Brain microvascular endothelial cell (primary cell): ENCODE measurements around the gene PYGO2.

Experiments
- DNase-seq: peaks from one replicate; pipeline ENCODE4 v3.0.0-alpha.2; 2020
- H3K27ac ChIP-seq: fragments of 250-450 bp; sonication (Bioruptor Pico); 2 replicates; pipeline ENCODE4 v1.5.1; 2020; ENCODE audit warnings: mild to moderate bottlenecking, moderate library complexity
- H3K27me3 ChIP-seq: fragments of 250-450 bp; sonication (Bioruptor Pico); replicated peaks from 2 replicates; pipeline ENCODE4 v1.5.1; 2020; ENCODE audit warnings: mild to moderate bottlenecking
- H3K36me3 ChIP-seq: fragments of 250-450 bp; sonication (Bioruptor Pico); replicated peaks from 2 replicates; pipeline ENCODE4 v1.5.1; 2020; ENCODE audit warnings: mild to moderate bottlenecking
- H3K4me3 ChIP-seq: 2 replicates; pipeline ENCODE4 v1.5.1; 2011; ENCODE audit warnings: low read depth, mild to moderate bottlenecking, control low read depth, low read length, moderate library complexity
- in situ Hi-C: cut with HindIII; loops from 2 replicates; pipeline ENCODE4 v1.10.0; 2017; ENCODE audit warnings: low sequenced_read_pairs, low pct_ligation_motif_present
- TF ChIP-seq, protein P1 (sequence below): IDR thresholded peaks from 2 replicates; pipeline ENCODE4 v1.5.1; 2011; ENCODE audit warnings: low read depth, mild to moderate bottlenecking, moderate library complexity, low read length, control low read depth, inconsistent platforms; ENCODE audit errors: missing control alignments

The PYGO2 gene

DNA sequence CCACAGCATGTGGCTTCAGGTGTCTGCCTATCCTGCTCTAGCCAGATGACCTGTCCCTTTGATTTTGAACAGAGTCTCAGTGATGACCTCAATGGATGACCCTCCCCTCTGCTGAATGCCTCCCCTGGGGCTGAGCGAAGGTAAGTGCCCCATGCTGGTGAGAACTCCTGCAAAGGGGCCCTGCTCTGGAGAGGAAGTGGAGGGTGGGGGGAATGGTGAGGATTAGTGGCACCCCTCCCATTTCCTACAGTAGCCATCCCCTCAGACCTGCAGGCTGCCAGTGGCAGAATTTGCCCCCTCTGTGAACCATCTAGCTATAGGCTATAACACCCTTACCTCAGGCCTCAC, 21.4 kb downstream of the PYGO2 start:
- no peaks in the 10 kb centered on the region for H3K27me3 ChIP-seq
- H3K27ac ChIP-seq = no peak overlapping the region
- DNase-seq = no peak
- TF ChIP-seq, protein P1, sequence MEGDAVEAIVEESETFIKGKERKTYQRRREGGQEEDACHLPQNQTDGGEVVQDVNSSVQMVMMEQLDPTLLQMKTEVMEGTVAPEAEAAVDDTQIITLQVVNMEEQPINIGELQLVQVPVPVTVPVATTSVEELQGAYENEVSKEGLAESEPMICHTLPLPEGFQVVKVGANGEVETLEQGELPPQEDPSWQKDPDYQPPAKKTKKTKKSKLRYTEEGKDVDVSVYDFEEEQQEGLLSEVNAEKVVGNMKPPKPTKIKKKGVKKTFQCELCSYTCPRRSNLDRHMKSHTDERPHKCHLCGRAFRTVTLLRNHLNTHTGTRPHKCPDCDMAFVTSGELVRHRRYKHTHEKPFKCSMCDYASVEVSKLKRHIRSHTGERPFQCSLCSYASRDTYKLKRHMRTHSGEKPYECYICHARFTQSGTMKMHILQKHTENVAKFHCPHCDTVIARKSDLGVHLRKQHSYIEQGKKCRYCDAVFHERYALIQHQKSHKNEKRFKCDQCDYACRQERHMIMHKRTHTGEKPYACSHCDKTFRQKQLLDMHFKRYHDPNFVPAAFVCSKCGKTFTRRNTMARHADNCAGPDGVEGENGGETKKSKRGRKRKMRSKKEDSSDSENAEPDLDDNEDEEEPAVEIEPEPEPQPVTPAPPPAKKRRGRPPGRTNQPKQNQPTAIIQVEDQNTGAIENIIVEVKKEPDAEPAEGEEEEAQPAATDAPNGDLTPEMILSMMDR = no peak
- H3K4me3 ChIP-seq = no peak overlapping the region
- in situ Hi-C loops = no loop called here
- H3K36me3 ChIP-seq = no peaks in the 10 kb centered on the region

DNA sequence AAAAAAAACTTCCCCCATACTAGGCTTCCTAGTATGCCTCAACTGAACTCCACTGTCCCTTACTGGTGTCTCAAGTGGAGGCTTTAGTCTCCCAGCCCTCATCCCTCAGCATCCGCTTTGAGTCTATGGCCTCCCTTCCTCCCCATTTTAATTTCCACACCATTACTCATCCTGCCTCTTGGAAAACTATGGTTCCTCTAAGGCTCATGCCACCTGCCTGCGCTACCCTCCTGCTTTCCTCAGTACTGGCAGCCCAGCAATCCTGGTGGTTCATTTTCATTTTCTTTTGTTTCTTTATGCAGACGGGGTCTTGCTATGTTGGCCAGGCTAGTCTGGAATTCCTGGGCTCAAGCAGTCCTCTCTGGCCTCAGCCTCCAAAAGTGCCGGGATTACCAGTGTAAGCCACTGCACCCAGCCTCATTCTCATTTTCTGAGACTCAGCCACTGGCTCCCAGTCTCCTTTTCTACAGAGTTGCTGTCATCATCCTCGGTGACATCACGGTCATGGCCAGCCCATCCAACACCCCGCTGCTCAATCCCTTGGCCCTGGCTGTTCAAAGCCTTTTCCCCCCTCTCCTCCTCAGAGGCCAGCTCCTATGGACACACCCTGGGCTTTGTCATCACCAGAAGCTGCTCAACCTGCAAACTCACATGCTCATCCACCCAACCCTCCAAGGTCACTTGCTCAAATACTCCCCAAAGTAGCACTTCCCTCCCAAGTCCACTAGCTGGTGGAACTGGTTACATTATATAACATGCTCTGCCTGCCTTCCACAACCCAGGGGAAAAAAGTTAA, 22.8 kb downstream of the PYGO2 start:
- TF ChIP-seq, protein P1 = no peak
- H3K27ac ChIP-seq = no peak overlapping the region
- no peak for DNase-seq
- H3K36me3 ChIP-seq = no peaks in the 10 kb centered on the region
- H3K27me3 ChIP-seq = no peaks in the 10 kb centered on the region
- in situ Hi-C loops = no loop called here
- H3K4me3 ChIP-seq = no peak overlapping the region

DNA sequence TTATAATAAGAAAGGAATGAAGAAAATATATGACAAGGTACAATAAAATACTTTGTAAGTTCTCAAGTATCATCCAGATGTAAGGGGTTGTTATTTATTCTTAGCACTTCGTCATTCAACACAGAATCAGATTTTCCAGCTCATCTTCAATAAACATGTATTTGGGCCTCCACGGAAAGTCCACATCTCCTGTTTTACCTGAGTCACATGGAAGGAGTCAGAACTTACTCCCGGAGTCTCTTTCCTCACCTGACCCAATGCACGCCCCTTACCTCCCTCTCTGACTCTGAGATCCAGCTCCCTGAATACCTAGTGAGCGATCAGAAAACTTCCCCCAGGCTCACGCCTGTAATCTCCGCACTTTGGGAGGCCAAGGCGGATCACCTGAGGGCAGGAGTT, 23.6 kb downstream of the PYGO2 start:
- TF ChIP-seq, protein P1 = no peak
- in situ Hi-C loops = no loop called here
- Histone ChIP-seq H3K27ac (peak overlapping the region; percentile 100), H3K27me3 (no peaks in the 10 kb centered on the region), H3K36me3 (no peaks in the 10 kb centered on the region), H3K4me3 (peak overlapping the region; percentile 80)
- no peak for DNase-seq

DNA sequence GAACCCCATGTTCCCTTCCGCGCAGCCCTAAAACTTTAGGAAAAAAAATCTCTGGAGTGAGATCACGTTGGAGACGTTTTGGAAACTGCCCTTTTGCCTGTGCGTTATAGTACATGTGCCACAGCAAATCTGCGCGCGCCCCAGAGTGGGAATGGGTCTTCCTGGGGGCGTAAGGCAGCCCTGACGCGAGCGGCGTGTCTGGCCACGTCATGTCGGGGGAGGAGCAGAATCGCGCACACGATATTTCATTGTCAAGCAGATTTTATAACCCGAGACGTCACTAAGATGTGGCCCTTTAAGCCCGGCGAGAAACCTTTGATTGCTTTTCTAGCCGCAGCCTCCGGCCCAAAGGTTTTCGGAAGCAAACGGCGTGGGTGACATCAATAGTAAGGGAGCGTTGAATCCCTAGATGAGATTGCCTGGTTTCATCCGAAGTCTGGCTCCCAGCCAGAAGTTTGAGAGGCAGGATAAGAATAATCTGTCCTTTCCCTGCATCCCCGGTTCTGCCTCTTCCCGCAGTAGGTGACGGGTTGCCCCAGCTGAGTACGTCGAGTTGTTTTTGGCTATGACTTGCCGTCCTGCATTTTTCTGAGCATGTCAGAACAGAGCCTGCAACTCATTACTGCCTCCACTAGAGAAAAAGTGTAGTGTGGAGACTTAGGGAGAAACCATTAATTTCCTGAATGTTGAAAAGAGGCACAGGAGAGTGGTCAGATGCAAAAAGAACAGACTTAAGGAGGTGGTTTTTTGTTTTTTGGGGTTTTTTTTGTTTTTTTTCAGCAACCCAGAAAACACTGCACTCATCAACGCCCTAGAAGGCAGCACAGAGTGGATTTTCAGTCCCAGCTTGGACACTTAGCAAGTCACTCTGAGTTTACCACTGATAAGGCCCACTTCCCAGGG, 24.2 kb downstream of the PYGO2 start:
- no peaks in the 10 kb centered on the region for H3K36me3 ChIP-seq
- H3K27ac ChIP-seq = peak overlapping the region; percentile 100
- no peaks in the 10 kb centered on the region for H3K27me3 ChIP-seq
- in situ Hi-C loops = no loop called here
- TF ChIP-seq, protein P1 = peak; percentile 23
- peak; percentile 88 for DNase-seq
- H3K4me3 ChIP-seq = peak overlapping the region; percentile 80

DNA sequence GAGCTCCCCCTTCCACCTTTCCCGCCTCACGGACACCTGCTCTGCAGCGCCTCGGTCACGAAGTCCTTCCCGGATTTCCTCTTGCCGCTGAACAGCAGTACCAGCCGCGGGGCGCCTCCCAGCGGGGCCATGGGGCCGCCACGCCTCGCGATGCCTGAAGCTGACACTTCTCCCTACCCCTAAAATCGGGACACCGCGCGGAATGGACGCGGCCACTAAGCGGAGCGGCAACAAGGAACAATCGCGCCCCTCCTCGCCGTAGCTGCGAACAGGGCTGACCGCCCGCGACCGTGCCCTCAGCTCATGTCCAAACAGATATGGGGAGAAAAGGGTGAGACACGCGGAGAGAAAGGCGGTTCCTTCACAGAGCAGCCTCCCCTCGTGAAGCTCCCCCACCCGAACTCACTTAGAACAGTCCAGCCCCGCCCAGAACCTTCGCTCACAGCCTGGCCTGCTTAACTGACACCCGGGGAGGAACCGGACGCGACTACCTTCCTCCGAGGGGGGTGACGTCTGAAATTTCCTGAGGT, 25.0 kb downstream of the PYGO2 start, which contains the start of gene PMVK:
TSS of gene PMVK (minus strand) at position 165 of the 530 bp plus-strand sequence. CDS start at position 131, 34 bp downstream.
- in situ Hi-C loops = no loop called here
- Histone ChIP-seq H3K4me3 (peak within 1 kb of the TSS; percentile 80), H3K36me3 (no peaks in the 10 kb centered on the region), H3K27me3 (no peaks in the 10 kb centered on the region), H3K27ac (peak within 1 kb of the TSS; percentile 100)
- DNase-seq = peak; percentile 93
- TF ChIP-seq, protein P1 = no peak
